ENCODE data around the gene GGNBP2.

Gene GGNBP2

GRCh38 chr17:36566081-36566480 is 21.4 kb downstream of the GGNBP2 start:
- DNase-seq, result no peak

DNA sequence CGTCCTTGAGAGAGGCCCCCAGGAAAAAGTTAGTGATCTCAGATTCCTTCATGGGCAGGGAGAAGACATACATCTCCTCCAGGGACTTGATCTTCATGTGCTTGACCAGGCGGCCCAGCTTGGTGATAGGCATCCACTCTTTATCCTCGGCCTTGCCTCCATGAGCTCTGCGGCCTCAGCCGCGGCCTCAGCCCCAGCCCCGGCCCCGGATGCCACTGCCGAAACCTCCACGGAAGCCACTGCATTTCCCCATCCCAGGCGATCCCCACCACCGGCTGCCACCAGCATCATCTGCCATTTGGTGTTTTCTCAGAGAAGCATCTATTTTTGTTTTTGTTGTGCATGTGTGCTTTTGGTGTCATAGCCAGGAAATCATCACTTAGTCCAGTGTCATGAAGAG is 30.3 kb downstream of the GGNBP2 start:
- DNase-seq, result no peak

DNA sequence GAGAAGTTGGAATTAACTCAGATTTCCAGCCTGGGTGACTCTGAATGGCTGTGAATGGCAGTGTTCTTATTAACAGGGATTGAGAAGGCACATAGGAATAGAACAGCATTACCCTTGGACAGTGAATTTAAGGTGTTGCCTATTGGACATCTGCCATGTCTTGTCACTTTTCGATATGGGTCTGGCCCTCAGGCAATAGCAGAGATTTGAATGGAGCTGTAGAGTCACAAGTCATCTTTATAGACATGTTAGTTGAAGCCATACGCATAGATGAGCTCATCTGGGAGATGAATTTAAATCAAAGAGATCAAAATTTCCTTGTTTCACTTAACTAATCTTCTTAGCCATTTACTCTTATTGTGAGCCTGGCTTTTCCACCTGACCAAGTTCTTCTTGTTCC is 32.1 kb downstream of the GGNBP2 start:
- DNase-seq, result no peak

DNA sequence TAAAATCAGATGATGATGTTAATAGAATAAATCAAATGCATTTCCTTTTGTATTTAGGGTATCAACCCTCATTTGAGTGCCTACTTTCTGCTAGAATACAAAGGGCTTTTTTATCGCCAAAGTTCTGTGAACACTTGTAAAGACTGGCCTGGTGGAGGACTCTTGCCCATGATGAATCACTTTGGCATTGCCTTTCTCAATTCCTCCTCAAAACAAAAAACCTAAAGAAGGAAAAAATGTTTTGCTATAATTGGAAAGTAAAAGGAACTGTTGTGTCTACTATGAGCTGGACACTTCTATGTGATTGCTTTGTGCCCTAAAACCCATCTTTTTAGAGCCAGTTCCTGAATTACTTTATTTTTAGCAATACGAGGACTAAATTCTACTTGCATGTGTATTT is 34.0 kb downstream of the GGNBP2 start:
- no peak for DNase-seq

DNA sequence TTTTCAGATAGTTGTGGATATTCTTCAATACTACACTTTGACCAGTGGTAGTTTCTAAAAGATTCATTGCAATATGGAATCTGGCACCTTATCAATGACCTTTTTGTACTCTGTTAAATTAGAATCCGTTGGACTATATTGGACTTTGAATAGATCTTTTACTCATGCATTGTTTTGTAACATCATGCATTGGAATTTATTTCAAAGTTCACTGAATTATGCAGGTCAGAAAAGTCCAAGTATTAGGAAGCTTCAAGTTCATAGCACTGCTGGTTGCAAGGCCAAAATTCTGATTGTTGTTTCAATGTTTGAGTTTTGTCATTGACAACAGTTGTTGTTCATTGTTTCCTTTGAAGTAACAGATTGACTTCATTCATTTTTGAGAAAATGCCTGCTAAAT is 39.1 kb downstream of the GGNBP2 start:
- DNase-seq, result no peak

DNA sequence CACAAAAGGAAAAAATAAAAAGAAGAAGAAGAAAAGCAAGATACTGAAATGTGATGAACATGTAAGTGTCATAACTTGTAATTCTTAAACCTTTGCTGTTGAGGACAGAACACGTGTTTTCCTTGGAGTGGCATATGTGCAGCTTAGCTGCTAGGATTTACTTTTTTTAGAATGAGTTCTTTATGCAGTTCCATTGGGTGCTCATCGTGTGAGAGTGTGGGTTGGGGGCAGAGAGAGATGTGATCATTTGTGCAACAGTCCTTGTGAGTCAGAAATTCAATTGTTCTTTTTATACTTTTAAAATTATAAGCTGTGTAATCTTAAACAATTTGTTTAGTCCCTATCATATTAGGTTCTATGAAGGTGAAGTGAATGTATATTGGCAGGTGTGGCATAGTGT is 41.4 kb downstream of the GGNBP2 start:
- DNase-seq, result no peak

GRCh38 chr17:36590082-36590481 is 45.4 kb downstream of the GGNBP2 start:
- DNase-seq, result no peak

- DNase-seq, result peak; percentile 73 to 88
These were observed 47.0 kb downstream of the GGNBP2 start, which contains the start of gene DHRS11 for GRCh38 chr17:36591434-36592315. TSS of gene DHRS11 (plus strand) at chr17:36591879. CDS start at chr17:36592010, 131 bp downstream.

DNA sequence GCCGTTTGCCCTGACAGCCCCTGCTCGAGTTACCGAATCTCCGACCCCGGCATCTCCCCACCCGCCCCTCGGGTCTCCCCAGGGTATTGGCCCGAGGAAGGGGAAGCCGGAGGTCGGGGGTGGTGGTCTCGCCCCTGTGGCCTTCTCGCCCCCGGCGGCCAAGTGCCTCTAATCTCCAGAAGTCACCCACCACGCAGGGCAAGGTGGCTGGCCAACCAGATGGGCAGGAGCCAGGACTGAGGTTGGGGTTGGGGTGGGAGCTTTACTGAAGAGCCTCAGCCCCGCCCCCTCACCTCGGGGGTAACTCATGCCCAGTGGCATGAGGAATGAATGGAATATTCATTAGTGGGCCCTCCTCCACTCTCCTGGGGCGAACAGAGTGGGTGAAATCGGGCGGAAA is 47.6 kb downstream of the GGNBP2 start:
- DNase-seq, result no peak

GRCh38 chr17:36592716-36593321 is 48.1 kb downstream of the GGNBP2 start:
- no peak for DNase-seq

GRCh38 chr17:36593656-36594316 is 49.1 kb downstream of the GGNBP2 start:
- DNase-seq, result no peak

DNA sequence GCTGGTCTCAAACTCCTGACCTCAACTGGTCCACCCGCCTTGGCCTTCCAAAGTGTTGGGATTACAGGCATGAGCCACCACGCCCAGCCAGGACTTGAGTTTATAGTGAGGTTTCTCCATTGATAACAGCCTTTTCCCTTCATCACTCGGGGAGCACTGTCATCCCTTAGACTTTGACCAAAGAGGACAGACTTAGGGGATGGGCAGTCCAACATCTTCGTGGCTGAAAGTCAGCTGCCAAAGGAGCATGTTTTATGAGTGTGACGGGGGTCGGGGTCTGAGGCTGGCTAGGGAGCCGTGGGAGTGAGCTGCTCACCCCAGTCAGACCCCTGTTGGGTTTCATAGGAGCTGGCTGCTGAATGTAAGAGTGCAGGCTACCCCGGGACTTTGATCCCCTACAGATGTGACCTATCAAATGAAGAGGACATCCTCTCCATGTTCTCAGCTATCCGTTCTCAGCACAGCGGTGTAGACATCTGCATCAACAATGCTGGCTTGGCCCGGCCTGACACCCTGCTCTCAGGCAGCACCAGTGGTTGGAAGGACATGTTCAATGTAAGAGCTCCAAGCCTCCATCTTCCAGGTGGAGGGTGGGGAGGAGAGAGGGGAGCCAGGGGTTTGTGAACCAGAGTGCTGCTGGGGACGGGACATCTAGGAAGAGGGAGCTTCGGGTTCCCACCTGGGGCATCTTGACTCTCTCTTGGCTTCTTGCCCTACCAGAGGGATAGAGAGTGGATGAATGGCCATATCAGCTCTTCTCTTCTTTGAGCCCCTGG is 50.1 kb downstream of the GGNBP2 start:
- no peak for DNase-seq

- no peak for DNase-seq
These were observed 52.5 kb downstream of the GGNBP2 start for GRCh38 chr17:36597226-36597625.

DNA sequence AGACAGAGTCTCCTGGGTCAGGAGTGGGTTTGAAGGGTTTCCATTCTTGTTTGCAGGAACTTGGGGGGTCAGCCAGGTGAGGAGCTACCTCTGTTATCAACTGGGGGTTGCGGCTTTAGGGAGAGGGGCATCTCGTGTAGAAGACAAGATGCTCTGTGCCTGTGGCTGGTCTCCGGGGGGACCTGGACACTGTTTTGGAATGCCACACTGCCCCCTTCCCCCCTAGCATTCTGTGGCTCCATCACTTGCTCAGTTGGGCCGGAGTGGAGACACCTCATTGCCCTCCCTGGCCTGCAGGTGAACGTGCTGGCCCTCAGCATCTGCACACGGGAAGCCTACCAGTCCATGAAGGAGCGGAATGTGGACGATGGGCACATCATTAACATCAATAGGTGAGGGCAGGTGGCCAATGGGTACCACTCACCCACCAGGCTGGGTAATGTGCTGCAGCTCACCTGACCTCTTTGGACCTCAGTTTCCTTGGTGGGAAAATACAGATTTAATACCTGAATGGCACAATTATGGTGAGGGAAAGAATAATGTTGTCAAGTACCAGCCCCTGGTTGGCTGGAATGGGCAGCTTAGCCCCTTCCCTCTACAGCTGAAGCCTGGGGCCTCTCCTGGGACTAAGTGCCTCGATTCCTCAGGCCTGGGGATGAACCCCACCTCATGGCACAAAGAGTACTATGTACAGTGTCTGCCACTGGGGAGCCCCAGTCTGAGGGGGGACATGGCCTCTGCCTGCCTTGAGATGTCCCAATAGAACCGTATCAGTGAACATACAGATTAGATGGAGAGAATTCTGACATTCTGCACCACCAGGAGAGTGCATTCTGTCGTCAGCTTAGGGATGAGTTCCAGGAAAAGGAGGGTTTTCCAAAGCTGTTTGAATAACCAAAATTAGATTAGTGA is 53.4 kb downstream of the GGNBP2 start:
- DNase-seq, result no peak

- no peak for DNase-seq
These were observed 54.3 kb downstream of the GGNBP2 start for GRCh38 chr17:36598951-36599401.

DNA sequence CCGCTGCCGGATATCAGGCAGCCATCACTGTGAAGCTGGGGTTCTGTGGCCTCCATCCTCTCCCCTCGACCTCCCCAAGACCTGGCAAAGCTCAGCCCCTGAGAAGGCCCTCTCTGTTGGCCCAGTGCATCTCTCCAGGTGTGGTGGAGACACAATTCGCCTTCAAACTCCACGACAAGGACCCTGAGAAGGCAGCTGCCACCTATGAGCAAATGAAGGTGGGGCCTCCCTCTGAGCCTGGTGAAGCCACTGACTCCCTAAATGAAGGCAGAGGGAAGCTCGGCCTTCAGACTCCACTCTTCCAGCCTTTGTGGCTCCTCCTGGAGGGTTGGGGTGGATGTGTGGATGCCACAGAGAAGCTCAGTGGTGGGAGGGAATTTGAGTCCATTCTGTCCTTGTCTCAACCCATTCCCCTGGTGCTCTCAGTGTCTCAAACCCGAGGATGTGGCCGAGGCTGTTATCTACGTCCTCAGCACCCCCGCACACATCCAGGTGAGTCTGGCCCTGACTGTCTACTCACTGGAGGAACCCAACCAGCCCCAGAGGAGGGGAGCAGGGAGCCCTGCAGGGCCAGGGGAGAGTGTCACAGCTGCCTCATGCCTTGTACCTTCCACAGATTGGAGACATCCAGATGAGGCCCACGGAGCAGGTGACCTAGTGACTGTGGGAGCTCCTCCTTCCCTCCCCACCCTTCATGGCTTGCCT is 55.0 kb downstream of the GGNBP2 start:
- DNase-seq, result no peak

DNA sequence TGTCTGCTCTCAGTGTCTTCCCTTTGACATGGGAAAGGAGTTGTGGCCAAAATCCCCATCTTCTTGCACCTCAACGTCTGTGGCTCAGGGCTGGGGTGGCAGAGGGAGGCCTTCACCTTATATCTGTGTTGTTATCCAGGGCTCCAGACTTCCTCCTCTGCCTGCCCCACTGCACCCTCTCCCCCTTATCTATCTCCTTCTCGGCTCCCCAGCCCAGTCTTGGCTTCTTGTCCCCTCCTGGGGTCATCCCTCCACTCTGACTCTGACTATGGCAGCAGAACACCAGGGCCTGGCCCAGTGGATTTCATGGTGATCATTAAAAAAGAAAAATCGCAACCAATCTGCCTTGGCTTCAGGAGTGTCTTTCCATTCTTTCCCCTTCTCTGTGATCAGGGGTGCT is 55.7 kb downstream of the GGNBP2 start:
- DNase-seq, result no peak

DNA sequence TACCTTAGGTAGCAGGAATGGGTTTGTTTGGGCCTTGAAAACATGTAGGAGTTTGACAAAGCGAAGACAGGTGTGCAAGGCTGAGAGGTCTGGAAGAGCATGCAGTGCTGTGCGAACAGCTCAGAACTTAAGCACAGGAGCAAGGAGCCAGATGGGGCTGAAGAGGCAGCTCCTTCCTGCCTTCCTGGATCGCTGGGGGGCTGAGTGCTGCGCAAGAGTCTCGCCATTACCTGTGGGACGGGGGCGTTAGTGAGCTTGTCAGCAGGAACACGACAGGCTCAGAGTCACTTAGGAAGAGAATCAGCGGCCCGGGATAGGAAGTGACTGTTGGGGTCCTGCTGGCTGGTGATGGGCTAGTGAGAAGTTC is 56.2 kb downstream of the GGNBP2 start:
- no peak for DNase-seq

DNA sequence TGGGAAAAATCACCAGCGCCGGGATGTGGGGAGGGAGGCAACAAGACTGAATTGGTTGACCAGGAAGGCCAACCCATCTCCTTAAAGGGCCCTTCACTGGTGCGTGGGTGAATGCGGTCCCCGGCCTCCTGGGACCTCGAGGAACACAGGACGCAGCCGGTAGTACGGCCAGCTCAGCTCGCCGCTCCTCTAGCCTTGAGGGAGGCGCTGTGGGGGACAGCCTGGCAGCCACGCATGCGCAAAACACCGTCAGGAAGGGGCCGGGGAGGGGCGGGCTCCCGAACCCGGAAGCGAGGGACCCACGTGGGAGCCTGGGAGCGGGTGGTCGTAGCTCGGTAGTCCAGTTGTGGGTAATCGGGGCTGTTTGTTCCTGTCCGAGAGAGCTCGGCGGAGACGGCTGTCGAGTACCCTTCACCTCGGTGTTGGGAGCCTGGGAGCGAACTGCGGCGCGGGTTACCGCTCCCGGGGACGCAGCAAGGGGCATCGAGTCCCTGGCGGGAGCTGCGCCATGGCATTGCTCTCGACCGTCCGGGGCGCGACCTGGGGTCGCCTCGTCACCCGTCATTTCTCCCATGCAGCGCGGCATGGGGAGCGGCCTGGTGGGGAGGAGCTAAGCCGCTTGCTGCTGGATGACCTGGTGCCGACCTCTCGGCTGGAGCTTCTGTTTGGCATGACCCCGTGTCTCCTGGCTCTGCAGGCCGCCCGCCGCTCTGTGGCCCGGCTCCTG is 56.7 kb downstream of the GGNBP2 start, which contains the start of gene MRM1:
Gene MRM1, plus strand, starts transcription at position 281 of the 727 bp plus-strand sequence. Its CDS starts 228 bp downstream, at position 509.
- DNase-seq, result peak; percentile 97

- peak in 1 of 2 experiments; percentile 16 for DNase-seq
These were observed 57.5 kb downstream of the GGNBP2 start for GRCh38 chr17:36602030-36602748.

Measured in NCI-H1930 (cell line).